CD4-positive, CD25-positive, alpha-beta regulatory T cell (primary cell): ENCODE results near the gene MYBPH. TPM values are rescaled to one million over a fixed set of nuclear protein-coding genes. Genes with fewer than 3 reads are reported as not detected.

Experiments used
- ATAC-seq, 2 donors: fragments of 150-1000 bp; cut with Tn5 transposase; one replicate each; pipeline ENCODE4 v1.10.0; 2021; ENCODE audit warnings: low read depth in 2 of 2, moderate number of reproducible peaks in 2 of 2, moderate library complexity in 1 of 2
- DNase-seq, 3 donors: peaks; one replicate each; pipeline versions ENCODE4 v3.0.0 to v3.0.0-alpha.2; 2012 to 2022; ENCODE audit warnings: mixed read lengths in 1 of 3
- H3K27ac ChIP-seq: one replicate; pipeline ENCODE4 v1.7.0; 2013; ENCODE audit warnings: mild to moderate bottlenecking, low read length; ENCODE audit not compliant: insufficient read depth, poor library complexity, severe bottlenecking
- H3K27me3 ChIP-seq: one replicate; pipeline ENCODE4 v1.7.0; 2013; ENCODE audit warnings: low read length; ENCODE audit not compliant: control insufficient read depth, insufficient read depth
- H3K36me3 ChIP-seq: one replicate; pipeline ENCODE4 v1.7.0; 2013; ENCODE audit warnings: mild to moderate bottlenecking, low read length, moderate library complexity; ENCODE audit not compliant: control insufficient read depth, insufficient read depth
- H3K4me1 ChIP-seq: 2 replicates; pipeline ENCODE4 v1.7.0; 2013; ENCODE audit warnings: mild to moderate bottlenecking, low read length; ENCODE audit not compliant: insufficient read depth, control insufficient read depth, poor library complexity, severe bottlenecking
- H3K4me3 ChIP-seq: one replicate; pipeline ENCODE4 v1.7.0; 2013; ENCODE audit warnings: low read depth, mild to moderate bottlenecking, low read length, moderate library complexity
- H3K9me3 ChIP-seq, 2 experiments: 1 replicate in 1 of 2; 2 replicates in 1 of 2; pipeline ENCODE4 v1.7.0; 2013; ENCODE audit warnings: low read length in 2 of 2, mild to moderate bottlenecking in 1 of 2, moderate library complexity in 1 of 2; ENCODE audit not compliant: control insufficient read depth in 2 of 2
- H3K27ac Mint-ChIP-seq, 3 donors: one replicate each; pipeline ENCODE4 v1.8.0; 2020 to 2022; ENCODE audit warnings: mild to moderate bottlenecking in 3 of 3, mixed read lengths in 3 of 3, moderate library complexity in 2 of 3
- H3K27me3 Mint-ChIP-seq: one replicate; pipeline ENCODE4 v1.8.0; 2022; ENCODE audit warnings: mild to moderate bottlenecking, mixed read lengths
- H3K36me3 Mint-ChIP-seq: one replicate; pipeline ENCODE4 v1.8.0; 2020; ENCODE audit warnings: mixed read lengths
- H3K4me1 Mint-ChIP-seq, 4 donors: one replicate each; pipeline ENCODE4 v1.8.0; 2020 to 2022; ENCODE audit warnings: mixed read lengths in 4 of 4, mild to moderate bottlenecking in 1 of 4
- H3K4me3 Mint-ChIP-seq, 4 donors: one replicate each; pipeline ENCODE4 v1.8.0; 2020 to 2022; ENCODE audit warnings: mild to moderate bottlenecking in 4 of 4, mixed read lengths in 4 of 4, moderate library complexity in 3 of 4
- H3K9me3 Mint-ChIP-seq, 7 donors: one replicate each; pipeline ENCODE4 v1.8.0; 2020 to 2022; ENCODE audit warnings: mixed read lengths in 7 of 7, mild to moderate bottlenecking in 3 of 7, moderate library complexity in 2 of 7
- polyA plus RNA-seq, 4 donors: library from polyadenylated mRNA; unstranded; fragments of 300-500 nt; fragmentation: Illumina TruSeq; gene quantifications; one replicate each; pipeline ENCODE4 v1.2.3, GENCODE V29; 2021
- total RNA-seq: library from RNA; stranded (reverse); gene quantifications from one replicate; pipeline ENCODE4 v1.2.3, GENCODE V29; 2022

MYBPH gene
- total and polyA plus RNA-seq, 5 donors from 2014 or later: not detected

DNA sequence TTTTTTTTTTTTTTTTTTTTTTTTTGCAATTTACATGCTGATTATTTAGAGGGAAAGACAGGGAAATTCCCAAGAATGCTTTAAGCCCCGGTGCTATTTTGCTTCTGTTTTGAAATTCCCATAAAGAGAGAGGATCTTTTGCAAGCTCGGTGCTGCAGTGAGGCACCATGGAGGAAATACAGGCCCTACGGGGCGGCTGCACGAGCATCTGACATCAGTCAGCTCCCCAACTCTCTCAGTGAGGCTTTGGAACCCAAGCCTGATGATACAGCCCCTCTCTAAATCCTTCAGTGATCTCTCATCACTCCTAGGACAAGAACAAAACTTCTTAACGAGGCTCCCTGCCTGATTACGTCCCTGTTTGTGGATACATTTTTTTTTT, 11.7 kb upstream of the MYBPH start:
- H3K36me3 Mint-ChIP-seq: no peaks in the 10 kb centered on the region
- H3K4me3 Mint-ChIP-seq: no peak overlapping the region
- ATAC-seq (no peak), DNase-seq (no peak)
- H3K27ac Mint-ChIP-seq: no peak overlapping the region
- H3K27ac ChIP-seq: no peak overlapping the region
- no peaks in the 10 kb centered on the region for H3K4me1 ChIP-seq
- peaks cover 18% of the 10 kb centered on the region for H3K27me3 Mint-ChIP-seq
- H3K9me3 ChIP-seq: no peaks in the 10 kb centered on the region
- no peaks in the 10 kb centered on the region for H3K4me1 Mint-ChIP-seq
- H3K9me3 Mint-ChIP-seq: no peaks in the 10 kb centered on the region
- no peaks in the 10 kb centered on the region for H3K27me3 ChIP-seq
- no peaks in the 10 kb centered on the region for H3K36me3 ChIP-seq
- H3K4me3 ChIP-seq: no peak overlapping the region

DNA sequence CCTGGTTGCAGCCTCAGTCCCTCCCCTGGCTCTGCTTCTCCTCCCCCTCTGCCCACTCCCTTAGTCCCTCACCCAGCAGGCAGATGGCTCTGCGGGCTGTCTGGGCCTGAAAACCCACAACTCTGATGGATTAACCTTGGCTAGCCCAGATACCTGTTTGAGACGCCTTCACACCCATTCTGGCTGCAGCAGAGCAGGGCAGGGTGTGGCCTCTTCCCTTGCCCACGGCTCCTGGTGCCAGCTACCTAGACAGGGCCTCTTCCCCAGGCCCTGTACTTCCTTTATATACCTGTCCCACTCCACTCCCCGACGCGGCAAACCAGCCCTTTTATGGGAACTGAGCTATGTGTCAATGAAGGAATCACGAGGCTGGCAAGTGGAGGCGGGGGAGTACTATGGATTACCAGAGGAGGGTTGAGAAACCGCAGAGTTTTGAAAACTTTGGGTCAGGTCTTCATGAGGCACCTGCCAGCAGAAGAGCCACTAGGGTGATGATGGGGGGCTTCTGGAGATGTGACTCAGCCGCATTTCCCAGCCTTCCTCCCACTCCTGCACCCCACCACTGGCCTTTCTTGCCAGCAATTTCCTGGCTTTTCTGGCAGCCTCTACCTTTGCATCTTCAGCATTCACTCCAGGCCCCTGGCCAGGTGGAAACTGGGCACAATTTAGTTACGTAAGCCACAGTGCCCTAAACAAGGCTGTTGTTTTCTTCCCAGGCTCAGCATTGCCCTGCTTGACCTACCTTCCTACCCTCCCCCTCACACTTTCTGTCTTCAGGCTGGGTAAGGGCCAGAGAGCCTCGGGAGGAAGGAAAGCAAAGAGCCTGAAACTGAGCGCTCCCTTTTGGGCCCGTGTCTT, 11.0 kb upstream of the MYBPH start, which contains the start of gene CHI3L1:
Gene CHI3L1 (minus strand): TSS at position 259 of the 858 bp plus-strand sequence. CDS start 81 bp downstream, at position 178.
- no peak within 1 kb of the TSS for H3K4me3 ChIP-seq
- Mint-ChIP-seq H3K9me3 (no peaks in the 10 kb centered on the region), H3K27ac (no peak within 1 kb of the TSS)

DNA sequence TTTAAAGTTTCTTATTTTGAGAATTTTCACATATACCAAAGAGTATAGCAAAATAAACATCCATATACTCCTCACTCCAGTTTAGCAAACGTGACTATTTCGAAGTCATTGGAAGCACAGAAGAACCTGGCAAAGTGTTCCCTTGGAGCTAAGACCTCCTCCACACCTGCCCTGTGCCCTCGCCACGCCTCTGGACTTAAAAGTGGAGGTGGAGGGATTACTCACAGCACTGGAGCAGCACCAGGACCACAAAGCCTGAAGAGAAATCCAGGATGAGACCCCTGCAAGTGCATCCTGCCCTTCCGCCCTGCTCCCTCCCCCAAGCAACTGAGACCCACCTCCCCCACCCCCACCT, 10.4 kb upstream of the MYBPH start:
- no peak for ATAC-seq
- no peak overlapping the region for H3K27ac Mint-ChIP-seq
- Histone ChIP-seq H3K4me1 (no peaks in the 10 kb centered on the region), H3K36me3 (no peaks in the 10 kb centered on the region), H3K4me3 (no peak overlapping the region), H3K27ac (no peak overlapping the region), H3K9me3 (no peaks in the 10 kb centered on the region), H3K27me3 (no peaks in the 10 kb centered on the region)
- no peak for DNase-seq
- peaks cover 18% of the 10 kb centered on the region for H3K27me3 Mint-ChIP-seq
- H3K4me1 Mint-ChIP-seq: no peaks in the 10 kb centered on the region
- no peaks in the 10 kb centered on the region for H3K36me3 Mint-ChIP-seq
- H3K9me3 Mint-ChIP-seq: no peaks in the 10 kb centered on the region
- no peak overlapping the region for H3K4me3 Mint-ChIP-seq

More for the DNA sequence above, 11.0 kb upstream of the MYBPH start, which contains the start of gene CHI3L1:
- Histone ChIP-seq H3K27me3 (no peaks in the 10 kb centered on the region), H3K27ac (no peak within 1 kb of the TSS), H3K4me1 (no peaks in the 10 kb centered on the region), H3K9me3 (no peaks in the 10 kb centered on the region), H3K36me3 (no peaks in the 10 kb centered on the region)
- ATAC-seq (no peak), DNase-seq (no peak)
- no peaks in the 10 kb centered on the region for H3K4me1 Mint-ChIP-seq
- peaks cover 18% of the 10 kb centered on the region for H3K27me3 Mint-ChIP-seq
- no peak within 1 kb of the TSS for H3K4me3 Mint-ChIP-seq
- H3K36me3 Mint-ChIP-seq: no peaks in the 10 kb centered on the region

DNA sequence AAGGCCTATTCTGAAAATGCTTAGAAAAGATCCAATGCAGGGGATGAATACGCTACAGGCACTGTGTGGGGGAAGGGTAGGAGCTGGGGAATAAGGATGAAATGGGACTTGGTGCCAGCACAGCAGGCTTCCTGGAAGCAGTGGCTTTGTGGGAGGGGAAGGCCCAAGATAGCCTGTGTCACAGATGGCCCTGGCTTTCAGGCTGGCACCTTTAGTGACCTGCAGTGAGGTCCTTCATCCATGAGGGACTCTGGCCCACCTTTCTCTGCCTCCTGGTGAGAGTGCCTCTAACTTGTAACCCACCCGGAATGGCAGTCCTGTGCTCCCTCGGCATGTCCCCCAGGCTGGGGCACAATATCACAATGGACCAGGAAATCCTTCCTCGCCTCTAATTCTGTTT, 10.0 kb upstream of the MYBPH start:
- peaks cover 18% of the 10 kb centered on the region for H3K27me3 Mint-ChIP-seq
- H3K36me3 ChIP-seq: no peaks in the 10 kb centered on the region
- H3K4me1 Mint-ChIP-seq: no peaks in the 10 kb centered on the region
- DNase-seq (no peak), ATAC-seq (no peak)
- no peaks in the 10 kb centered on the region for H3K9me3 Mint-ChIP-seq
- no peak overlapping the region for H3K27ac ChIP-seq
- H3K36me3 Mint-ChIP-seq: no peaks in the 10 kb centered on the region
- no peaks in the 10 kb centered on the region for H3K27me3 ChIP-seq
- no peaks in the 10 kb centered on the region for H3K9me3 ChIP-seq
- H3K4me3 ChIP-seq: no peak overlapping the region
- no peak overlapping the region for H3K27ac Mint-ChIP-seq
- no peak overlapping the region for H3K4me3 Mint-ChIP-seq
- no peaks in the 10 kb centered on the region for H3K4me1 ChIP-seq

DNA sequence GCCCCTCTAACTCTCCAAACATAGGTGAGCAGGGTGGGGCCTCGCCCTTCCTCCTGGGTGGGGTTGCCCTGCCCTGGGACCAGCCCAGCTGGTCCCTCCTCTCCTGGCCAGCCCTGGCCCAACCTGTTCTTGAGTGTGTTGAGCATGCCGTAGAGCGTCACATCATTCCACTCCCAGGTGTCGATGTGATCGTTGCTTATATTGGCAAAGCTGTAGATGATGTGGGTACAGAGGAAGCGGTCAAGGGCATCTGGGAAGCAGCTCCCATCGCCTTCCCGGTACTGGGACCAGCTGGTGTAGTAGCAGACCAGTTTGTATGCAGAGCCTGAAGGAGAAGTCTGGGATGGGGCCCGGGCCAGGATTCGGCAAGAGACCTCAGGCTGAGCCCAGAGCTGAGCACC, 9.4 kb upstream of the MYBPH start:
- DNase-seq: no peak
- Mint-ChIP-seq H3K9me3 (no peaks in the 10 kb centered on the region), H3K4me3 (no peak overlapping the region), H3K36me3 (no peaks in the 10 kb centered on the region), H3K4me1 (no peaks in the 10 kb centered on the region), H3K27ac (no peak overlapping the region), H3K27me3 (peaks cover 21% of the 10 kb centered on the region)
- Histone ChIP-seq H3K4me1 (no peaks in the 10 kb centered on the region), H3K27ac (no peak overlapping the region), H3K27me3 (no peaks in the 10 kb centered on the region), H3K4me3 (no peak overlapping the region), H3K9me3 (no peaks in the 10 kb centered on the region), H3K36me3 (no peaks in the 10 kb centered on the region)
- no peak for ATAC-seq

DNA sequence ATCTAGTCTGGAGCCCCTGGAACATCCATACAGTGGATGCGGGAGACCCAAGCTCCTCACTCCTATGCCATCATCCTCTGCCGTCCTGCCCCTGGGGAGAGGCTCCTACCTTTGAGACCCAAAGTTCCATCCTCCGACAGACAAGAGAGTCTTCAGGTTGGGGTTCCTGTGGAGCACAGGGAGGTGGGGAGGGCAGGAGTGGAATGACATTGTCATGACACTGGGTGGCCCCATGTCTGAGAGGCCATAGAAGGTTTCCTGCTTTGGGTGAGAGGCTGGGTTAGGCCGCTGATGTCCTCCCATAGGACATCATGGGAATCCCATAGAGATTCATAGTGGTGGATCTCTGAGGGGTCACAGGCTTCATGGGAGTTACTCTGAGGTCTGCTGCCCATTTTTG, 8.8 kb upstream of the MYBPH start:
- Histone ChIP-seq H3K27me3 (no peaks in the 10 kb centered on the region), H3K4me1 (no peaks in the 10 kb centered on the region), H3K36me3 (no peaks in the 10 kb centered on the region), H3K9me3 (no peaks in the 10 kb centered on the region), H3K4me3 (no peak overlapping the region), H3K27ac (no peak overlapping the region)
- Mint-ChIP-seq H3K4me1 (no peaks in the 10 kb centered on the region), H3K27ac (peak overlapping the region in 1 of 3 donors; percentile 43), H3K36me3 (no peaks in the 10 kb centered on the region), H3K4me3 (peak overlapping the region in 1 of 4 donors; percentile 58), H3K27me3 (peaks cover 17% of the 10 kb centered on the region), H3K9me3 (no peaks in the 10 kb centered on the region)
- ATAC-seq (no peak), DNase-seq (no peak)

DNA sequence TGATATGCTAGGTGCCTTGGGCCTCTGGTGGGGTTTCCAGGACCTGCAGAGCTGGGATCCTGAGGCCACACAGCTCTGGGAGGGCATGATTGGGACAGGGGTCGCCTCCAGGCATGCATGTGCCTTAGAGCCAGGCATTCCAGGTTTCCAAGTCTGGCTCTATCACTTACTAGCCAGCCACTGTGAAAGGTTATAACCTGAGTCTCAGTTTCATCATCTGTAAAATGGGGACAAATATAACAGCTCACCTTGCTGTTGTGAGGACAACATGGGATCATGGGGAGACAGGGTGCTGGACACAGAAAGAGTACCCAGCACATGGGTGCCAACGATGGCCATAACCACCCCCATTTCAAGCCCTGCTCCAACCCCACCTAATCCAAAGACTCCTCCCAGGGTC, 8.2 kb upstream of the MYBPH start:
- no peak overlapping the region for H3K27ac Mint-ChIP-seq

DNA sequence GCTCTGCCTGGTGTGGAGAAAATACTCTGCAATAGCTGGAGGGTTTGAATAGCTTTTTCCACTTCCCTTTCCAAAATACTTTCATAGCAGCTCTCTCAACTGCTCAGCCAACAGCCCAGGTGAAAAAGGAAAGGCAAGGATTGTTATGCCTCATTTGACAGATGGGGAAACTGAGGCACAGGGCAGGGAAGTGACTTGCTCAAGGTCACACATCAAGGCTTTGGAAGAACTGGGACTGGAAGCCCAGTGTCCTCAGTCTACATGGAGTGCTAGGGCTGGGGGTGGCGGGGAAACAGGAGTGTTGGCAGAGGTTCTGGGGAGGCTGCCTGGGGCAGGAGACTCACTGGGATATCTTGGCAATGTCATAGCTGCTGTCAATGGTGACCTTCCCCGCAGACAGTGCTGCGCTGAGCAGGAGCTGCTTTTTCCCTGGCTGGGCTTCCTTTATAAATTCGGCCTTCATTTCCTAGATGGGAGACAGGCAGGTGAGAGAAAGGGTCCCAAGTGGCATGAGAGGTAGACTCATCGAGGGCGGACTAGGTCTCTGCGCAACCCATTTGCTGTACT, 6.8 kb upstream of the MYBPH start:
- DNase-seq (no peak), ATAC-seq (no peak)
- Histone ChIP-seq H3K27me3 (no peaks in the 10 kb centered on the region), H3K4me3 (no peak overlapping the region), H3K4me1 (no peaks in the 10 kb centered on the region), H3K36me3 (no peaks in the 10 kb centered on the region), H3K9me3 (no peaks in the 10 kb centered on the region), H3K27ac (no peak overlapping the region)
- Mint-ChIP-seq H3K4me1 (no peaks in the 10 kb centered on the region), H3K27ac (no peak overlapping the region), H3K36me3 (no peaks in the 10 kb centered on the region), H3K27me3 (peaks cover 12% of the 10 kb centered on the region), H3K9me3 (no peaks in the 10 kb centered on the region), H3K4me3 (no peak overlapping the region)

More for the DNA sequence above, 8.2 kb upstream of the MYBPH start:
- H3K4me3 Mint-ChIP-seq: peak overlapping the region in 1 of 4 donors; percentile 58
- no peak for DNase-seq
- H3K9me3 Mint-ChIP-seq: no peaks in the 10 kb centered on the region
- Histone ChIP-seq H3K27me3 (no peaks in the 10 kb centered on the region), H3K4me1 (no peaks in the 10 kb centered on the region), H3K9me3 (no peaks in the 10 kb centered on the region), H3K36me3 (no peaks in the 10 kb centered on the region), H3K27ac (no peak overlapping the region), H3K4me3 (no peak overlapping the region)
- H3K27me3 Mint-ChIP-seq: peaks cover 12% of the 10 kb centered on the region
- no peaks in the 10 kb centered on the region for H3K36me3 Mint-ChIP-seq
- no peaks in the 10 kb centered on the region for H3K4me1 Mint-ChIP-seq
- no peak for ATAC-seq
